Smooth muscle cell (in vitro differentiated cells): ENCODE data around the gene MIGA2. TPM values are rescaled to one million over a fixed set of nuclear protein-coding genes. Genes with fewer than 3 reads are reported as not detected.

Experiments
- DNase-seq: peaks from one replicate; lab custom pipeline; 2025; ENCODE audit not compliant: unreplicated experiment; lab: John Stamatoyannopoulos, UW
- H2AFZ ChIP-seq: fragments of 200-600 bp; sonication (generic); 2 replicates; pipeline ENCODE4 v1.6.0; 2016; ENCODE audit warnings: antibody characterized with exemption, low read depth, mild to moderate bottlenecking
- H3F3A ChIP-seq: fragments of 200-600 bp; sonication (generic); 2 replicates; pipeline ENCODE4 v1.6.0; 2017; ENCODE audit warnings: antibody characterized with exemption, low read depth
- H3K27ac ChIP-seq: fragments of 200-600 bp; sonication (generic); 2 replicates; pipeline ENCODE4 v1.5.1; 2016; ENCODE audit warnings: low read depth, mild to moderate bottlenecking
- H3K27me3 ChIP-seq: fragments of 200-600 bp; sonication (generic); 2 replicates; pipeline ENCODE4 v1.6.1; 2016; ENCODE audit warnings: low read depth, mild to moderate bottlenecking
- H3K36me3 ChIP-seq: fragments of 200-600 bp; sonication (generic); 2 replicates; pipeline ENCODE4 v1.5.1; 2016; ENCODE audit warnings: low read depth
- H3K4me1 ChIP-seq: fragments of 200-600 bp; sonication (generic); 2 replicates; pipeline ENCODE4 v1.5.1; 2016; ENCODE audit warnings: low read depth
- H3K4me2 ChIP-seq: fragments of 200-600 bp; sonication (generic); 2 replicates; pipeline ENCODE4 v1.6.0; 2016; ENCODE audit warnings: mild to moderate bottlenecking
- H3K4me3 ChIP-seq: fragments of 200-600 bp; sonication (generic); 2 replicates; pipeline ENCODE4 v1.5.1; 2016; ENCODE audit warnings: mild to moderate bottlenecking
- H3K79me2 ChIP-seq: fragments of 200-600 bp; sonication (generic); 2 replicates; pipeline ENCODE4 v1.6.0; 2016; ENCODE audit warnings: low read depth, mild to moderate bottlenecking
- H3K9ac ChIP-seq: fragments of 200-600 bp; sonication (generic); 2 replicates; pipeline ENCODE4 v1.6.0; 2016; ENCODE audit warnings: low read depth
- H3K9me3 ChIP-seq: fragments of 200-600 bp; sonication (generic); replicated peaks from 2 replicates; pipeline ENCODE4 v1.5.1; 2016; ENCODE audit warnings: low read depth
- H4K20me1 ChIP-seq: fragments of 200-600 bp; sonication (generic); 2 replicates; pipeline ENCODE4 v1.6.0; 2016; ENCODE audit warnings: low read depth
- WGBS: methylation state at CpG from one replicate; pipeline ENCODE4 v1.1.7; 2016; ENCODE audit warnings: low lambda C conversion rate; 5-methylcytosine and 5-hydroxymethylcytosine counted together
- polyA plus RNA-seq: library from polyadenylated mRNA; unstranded; fragments of >200 nt; fragmentation: Nextera tagmentation; extraction: Ambion mirVana; gene quantifications from 2 replicates; pipeline ENCODE4 v1.2.1, GENCODE V29; 2016
- total RNA-seq: library from RNA; depleted of rRNA; stranded (reverse); fragments of >200 nt; gene quantifications from 2 replicates; pipeline ENCODE4 v1.2.3, GENCODE V29; 2014
- TF ChIP-seq, protein P1 (sequence below): fragments of 200-600 bp; sonication (generic); IDR thresholded peaks from 2 replicates; pipeline ENCODE4 v1.5.1; 2017; ENCODE audit warnings: borderline replicate concordance, mild to moderate bottlenecking, antibody characterized with exemption; ENCODE audit not compliant: insufficient read depth, poor library complexity, severe bottlenecking

The MIGA2 gene
- total and polyA plus RNA-seq, 2 experiments from 2014 or later = 18.1 to 21.6 TPM

DNA sequence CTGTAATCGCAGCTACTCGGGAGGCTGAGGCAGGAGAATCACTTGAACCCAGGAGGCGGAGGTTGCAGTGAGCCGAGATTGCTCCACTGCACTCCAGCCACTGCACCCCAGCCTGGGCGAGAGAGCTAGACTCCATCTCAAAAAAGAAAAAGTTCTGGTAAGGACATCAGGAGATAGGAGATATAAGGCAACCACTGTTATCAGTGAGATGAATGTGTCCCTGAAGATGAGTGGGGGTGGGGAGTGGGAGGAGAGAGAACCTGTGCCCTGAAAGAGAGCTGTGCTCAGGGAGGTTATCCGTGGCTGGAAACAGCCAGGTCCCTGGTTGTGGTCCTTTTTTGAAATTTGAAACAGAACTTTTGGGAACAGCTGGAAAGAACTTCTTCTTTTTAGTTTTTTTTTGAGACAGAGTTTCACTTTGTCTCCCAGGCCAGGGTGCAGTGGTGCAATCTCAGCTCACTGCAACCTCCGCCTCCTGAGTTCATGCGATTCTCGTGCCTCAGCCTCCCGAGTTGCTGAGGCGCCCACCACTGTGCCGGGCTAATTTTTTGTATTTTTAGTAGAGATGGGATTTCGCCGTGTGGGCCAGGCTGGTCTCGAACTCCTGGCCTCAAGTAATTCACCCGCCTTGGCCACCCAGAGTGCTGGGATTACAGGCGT is 77.3 kb downstream of the MIGA2 start:
- Histone ChIP-seq H3K9me3 (no peaks in the 10 kb centered on the region), H3K79me2 (peaks cover 66% of the 10 kb centered on the region), H2AFZ (no peak overlapping the region), H3F3A (no peaks in the 10 kb centered on the region), H3K27me3 (no peaks in the 10 kb centered on the region), H3K9ac (no peak overlapping the region), H3K27ac (no peak overlapping the region), H3K36me3 (no peaks in the 10 kb centered on the region), H4K20me1 (peaks cover 31% of the 10 kb centered on the region), H3K4me3 (no peak overlapping the region), H3K4me1 (peaks cover 9% of the 10 kb centered on the region), H3K4me2 (no peak overlapping the region)
- whole genome bisulfite sequencing = 95% methylated on average over 17 of the region's 17 CpGs
- TF ChIP-seq, protein P1, sequence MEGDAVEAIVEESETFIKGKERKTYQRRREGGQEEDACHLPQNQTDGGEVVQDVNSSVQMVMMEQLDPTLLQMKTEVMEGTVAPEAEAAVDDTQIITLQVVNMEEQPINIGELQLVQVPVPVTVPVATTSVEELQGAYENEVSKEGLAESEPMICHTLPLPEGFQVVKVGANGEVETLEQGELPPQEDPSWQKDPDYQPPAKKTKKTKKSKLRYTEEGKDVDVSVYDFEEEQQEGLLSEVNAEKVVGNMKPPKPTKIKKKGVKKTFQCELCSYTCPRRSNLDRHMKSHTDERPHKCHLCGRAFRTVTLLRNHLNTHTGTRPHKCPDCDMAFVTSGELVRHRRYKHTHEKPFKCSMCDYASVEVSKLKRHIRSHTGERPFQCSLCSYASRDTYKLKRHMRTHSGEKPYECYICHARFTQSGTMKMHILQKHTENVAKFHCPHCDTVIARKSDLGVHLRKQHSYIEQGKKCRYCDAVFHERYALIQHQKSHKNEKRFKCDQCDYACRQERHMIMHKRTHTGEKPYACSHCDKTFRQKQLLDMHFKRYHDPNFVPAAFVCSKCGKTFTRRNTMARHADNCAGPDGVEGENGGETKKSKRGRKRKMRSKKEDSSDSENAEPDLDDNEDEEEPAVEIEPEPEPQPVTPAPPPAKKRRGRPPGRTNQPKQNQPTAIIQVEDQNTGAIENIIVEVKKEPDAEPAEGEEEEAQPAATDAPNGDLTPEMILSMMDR = no peak
- DNase-seq = no peak

DNA sequence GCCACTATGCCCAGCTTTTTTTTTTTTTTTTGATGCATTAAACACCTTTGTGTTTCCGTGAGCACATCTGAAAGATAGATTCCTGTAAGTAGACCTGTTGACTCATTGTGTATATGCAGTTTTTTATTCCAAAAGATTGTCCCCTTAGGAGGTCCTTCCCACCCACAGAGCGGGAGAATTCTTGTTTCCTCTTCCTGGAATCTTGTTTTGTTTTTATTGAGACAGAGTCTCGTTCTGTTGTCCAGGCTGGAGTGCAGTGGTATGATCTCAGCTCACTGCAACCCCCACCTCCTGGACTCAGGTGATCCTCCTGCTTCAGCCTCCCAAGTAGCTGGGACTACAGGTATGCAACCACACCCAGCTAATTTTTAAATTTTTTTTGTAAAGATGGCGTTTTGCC is 82.4 kb downstream of the MIGA2 start:
- Histone ChIP-seq H3K4me3 (no peak overlapping the region), H4K20me1 (peaks cover 44% of the 10 kb centered on the region), H3K36me3 (no peaks in the 10 kb centered on the region), H3K27ac (no peak overlapping the region), H3K9me3 (no peaks in the 10 kb centered on the region), H3K4me1 (no peaks in the 10 kb centered on the region), H3K27me3 (no peaks in the 10 kb centered on the region), H3K9ac (no peak overlapping the region), H3F3A (no peaks in the 10 kb centered on the region), H3K79me2 (peaks cover 50% of the 10 kb centered on the region), H3K4me2 (no peak overlapping the region), H2AFZ (no peak overlapping the region)
- DNase-seq = no peak
- TF ChIP-seq, protein P1 = no peak
- 94% methylated on average over 4 of the region's 4 CpGs for WGBS

DNA sequence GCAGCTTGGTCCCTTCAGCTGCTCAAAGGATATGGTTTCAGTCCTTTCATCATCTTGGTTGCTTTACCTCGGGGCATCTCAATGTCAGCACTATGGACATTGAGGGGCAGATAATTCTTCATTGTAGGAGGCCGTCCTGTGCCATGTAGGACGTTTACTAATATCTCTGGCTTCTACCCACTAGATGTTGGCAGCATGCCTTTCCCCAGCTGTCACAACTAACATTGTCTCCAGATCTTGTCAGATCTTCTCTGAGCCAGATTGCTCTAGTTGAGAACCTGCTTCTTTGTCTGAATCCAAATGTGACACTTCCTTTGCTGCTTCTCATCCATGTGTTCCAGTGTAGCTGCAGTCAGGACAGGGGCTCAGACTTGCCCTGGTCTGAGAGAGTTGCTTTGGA is 85.1 kb downstream of the MIGA2 start:
- WGBS = 94% methylated on average over 3 of the region's 3 CpGs
- Histone ChIP-seq H3K4me1 (peaks cover 6% of the 10 kb centered on the region), H3K4me3 (no peak overlapping the region), H4K20me1 (peaks cover 41% of the 10 kb centered on the region), H3F3A (no peaks in the 10 kb centered on the region), H3K36me3 (no peaks in the 10 kb centered on the region), H2AFZ (no peak overlapping the region), H3K9me3 (no peaks in the 10 kb centered on the region), H3K79me2 (peaks cover 27% of the 10 kb centered on the region), H3K4me2 (no peak overlapping the region), H3K27ac (no peak overlapping the region), H3K9ac (no peak overlapping the region), H3K27me3 (no peaks in the 10 kb centered on the region)
- TF ChIP-seq, protein P1 = no peak
- no peak for DNase-seq

Other genes starting within 250 kb of the MIGA2 start
- gene TBC1D13, start 249.4 kb upstream of the MIGA2 start, total RNA-seq = 7.6 and 25.5 TPM in 2 replicates
- gene TBC1D13, start 249.4 kb upstream of the MIGA2 start, polyA plus RNA-seq = 27.4 and 29.3 TPM in 2 replicates
- gene ENDOG, start 218.1 kb upstream of the MIGA2 start, total RNA-seq = 10.8 and 18.4 TPM in 2 replicates
- gene ENDOG, start 218.1 kb upstream of the MIGA2 start, polyA plus RNA-seq = 30.5 and 35.1 TPM in 2 replicates
- 6.2 and 8.7 TPM in 2 replicates for gene SPOUT1, start 206.8 kb upstream of the MIGA2 start, total RNA-seq
- gene SPOUT1, start 206.8 kb upstream of the MIGA2 start, polyA plus RNA-seq = 44.8 and 50.4 TPM in 2 replicates
- 3.1 and 10.2 TPM in 2 replicates for gene KYAT1, start 154.7 kb upstream of the MIGA2 start, total RNA-seq
- gene KYAT1, start 154.7 kb upstream of the MIGA2 start, polyA plus RNA-seq = 7.7 and 9.3 TPM in 2 replicates
- 44.9 and 50.1 TPM in 2 replicates for gene LRRC8A, start 154.5 kb upstream of the MIGA2 start, total RNA-seq
- 48.6 and 58.3 TPM in 2 replicates for gene LRRC8A, start 154.5 kb upstream of the MIGA2 start, polyA plus RNA-seq
- gene PHYHD1, start 115.6 kb upstream of the MIGA2 start, total RNA-seq = 7.3 and 17.3 TPM in 2 replicates
- gene PHYHD1, start 115.6 kb upstream of the MIGA2 start, polyA plus RNA-seq = 30.5 and 37.6 TPM in 2 replicates
- 14.1 and 18.7 TPM in 2 replicates for gene DOLK, start 89.0 kb upstream of the MIGA2 start, total RNA-seq
- gene DOLK, start 89.0 kb upstream of the MIGA2 start, polyA plus RNA-seq = 26.2 and 31.3 TPM in 2 replicates
- 40.9 and 45.8 TPM in 2 replicates for gene NUP188, start 88.9 kb upstream of the MIGA2 start, total RNA-seq
- gene NUP188, start 88.9 kb upstream of the MIGA2 start, polyA plus RNA-seq = 27.5 and 31.9 TPM in 2 replicates
- gene SH3GLB2, start 8.3 kb upstream of the MIGA2 start, total RNA-seq = 25.9 and 44.8 TPM in 2 replicates
- gene SH3GLB2, start 8.3 kb upstream of the MIGA2 start, polyA plus RNA-seq = 31.9 and 94.9 TPM in 2 replicates
- gene DOLPP1, start 44.5 kb downstream of the MIGA2 start, total RNA-seq = 14.4 and 18.1 TPM in 2 replicates
- gene DOLPP1, start 44.5 kb downstream of the MIGA2 start, polyA plus RNA-seq = 17.8 and 21.5 TPM in 2 replicates
- gene CRAT, start 74.2 kb downstream of the MIGA2 start, total RNA-seq = 20.0 and 24.3 TPM in 2 replicates
- gene CRAT, start 74.2 kb downstream of the MIGA2 start, polyA plus RNA-seq = 38.4 and 52.3 TPM in 2 replicates
- 78.2 and 119 TPM in 2 replicates for gene PTPA, start 74.8 kb downstream of the MIGA2 start, total RNA-seq
- 88.7 and 94.9 TPM in 2 replicates for gene PTPA, start 74.8 kb downstream of the MIGA2 start, polyA plus RNA-seq
- 23.0 and 28.3 TPM in 2 replicates for gene IER5L, start 141.6 kb downstream of the MIGA2 start, total RNA-seq
- 31.7 and 38.6 TPM in 2 replicates for gene IER5L, start 141.6 kb downstream of the MIGA2 start, polyA plus RNA-seq